WTC11 (cell line): ENCODE measurements around the gene USP26.

Experiments used
- FOXJ3 ChIP-seq: sonication (generic); formaldehyde crosslinking; IDR thresholded peaks from 2 replicates; pipeline ENCODE4 v1.9.0; 2021; ENCODE audit warnings: missing genetic modification reagents, mild to moderate bottlenecking, borderline replicate concordance
- TF ChIP-seq, protein P1 (sequence below): fragments of 200-600 bp; IDR thresholded peaks from 2 replicates; pipeline ENCODE4 v1.8.0; 2022; ENCODE audit warnings: antibody characterized with exemption
- TF ChIP-seq, protein P2 (sequence below): sonication (generic); formaldehyde crosslinking; IDR thresholded peaks from 2 replicates; pipeline ENCODE4 v1.8.0; 2023; ENCODE audit warnings: missing genetic modification reagents
- TF ChIP-seq, protein P3 (sequence below): sonication (generic); formaldehyde crosslinking; IDR thresholded peaks from 2 replicates; pipeline ENCODE4 v1.8.0; 2023; ENCODE audit warnings: mild to moderate bottlenecking, missing genetic modification reagents
- TF ChIP-seq, protein P4 (sequence below): sonication (generic); formaldehyde crosslinking; IDR thresholded peaks from 2 replicates; pipeline ENCODE4 v1.8.1; 2022; ENCODE audit warnings: missing genetic modification reagents, borderline replicate concordance
- TF ChIP-seq, protein P5 (sequence below): fragments of 250-450 bp; sonication (Bioruptor Pico); IDR thresholded peaks from 2 replicates; pipeline ENCODE4 v1.9.0; 2021; ENCODE audit warnings: moderate library complexity, mild to moderate bottlenecking, inconsistent platforms, borderline replicate concordance

DNA sequence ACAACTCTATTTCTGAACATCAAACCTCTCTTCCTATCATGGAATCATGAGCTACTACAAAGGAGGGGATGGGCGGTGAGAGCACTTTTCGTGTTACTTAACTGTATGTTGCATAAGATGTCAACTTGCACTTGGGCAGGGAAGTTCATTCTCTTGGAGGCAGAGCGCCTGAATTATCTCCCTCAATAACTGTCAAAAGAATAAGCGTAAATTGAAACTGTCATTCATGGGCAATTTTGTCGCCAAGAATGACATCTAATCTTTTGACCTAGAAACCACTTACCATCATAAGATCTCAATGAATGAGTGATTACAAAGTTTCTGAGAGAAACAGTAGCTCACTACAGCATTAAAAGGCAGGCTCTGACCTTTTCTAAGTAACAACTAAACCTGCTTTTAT lies 23.5 kb upstream of the USP26 start:
- TF ChIP-seq, protein P1, sequence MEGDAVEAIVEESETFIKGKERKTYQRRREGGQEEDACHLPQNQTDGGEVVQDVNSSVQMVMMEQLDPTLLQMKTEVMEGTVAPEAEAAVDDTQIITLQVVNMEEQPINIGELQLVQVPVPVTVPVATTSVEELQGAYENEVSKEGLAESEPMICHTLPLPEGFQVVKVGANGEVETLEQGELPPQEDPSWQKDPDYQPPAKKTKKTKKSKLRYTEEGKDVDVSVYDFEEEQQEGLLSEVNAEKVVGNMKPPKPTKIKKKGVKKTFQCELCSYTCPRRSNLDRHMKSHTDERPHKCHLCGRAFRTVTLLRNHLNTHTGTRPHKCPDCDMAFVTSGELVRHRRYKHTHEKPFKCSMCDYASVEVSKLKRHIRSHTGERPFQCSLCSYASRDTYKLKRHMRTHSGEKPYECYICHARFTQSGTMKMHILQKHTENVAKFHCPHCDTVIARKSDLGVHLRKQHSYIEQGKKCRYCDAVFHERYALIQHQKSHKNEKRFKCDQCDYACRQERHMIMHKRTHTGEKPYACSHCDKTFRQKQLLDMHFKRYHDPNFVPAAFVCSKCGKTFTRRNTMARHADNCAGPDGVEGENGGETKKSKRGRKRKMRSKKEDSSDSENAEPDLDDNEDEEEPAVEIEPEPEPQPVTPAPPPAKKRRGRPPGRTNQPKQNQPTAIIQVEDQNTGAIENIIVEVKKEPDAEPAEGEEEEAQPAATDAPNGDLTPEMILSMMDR, result no peak
- TF ChIP-seq, protein P2, sequence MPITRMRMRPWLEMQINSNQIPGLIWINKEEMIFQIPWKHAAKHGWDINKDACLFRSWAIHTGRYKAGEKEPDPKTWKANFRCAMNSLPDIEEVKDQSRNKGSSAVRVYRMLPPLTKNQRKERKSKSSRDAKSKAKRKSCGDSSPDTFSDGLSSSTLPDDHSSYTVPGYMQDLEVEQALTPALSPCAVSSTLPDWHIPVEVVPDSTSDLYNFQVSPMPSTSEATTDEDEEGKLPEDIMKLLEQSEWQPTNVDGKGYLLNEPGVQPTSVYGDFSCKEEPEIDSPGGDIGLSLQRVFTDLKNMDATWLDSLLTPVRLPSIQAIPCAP (CRISPR knock-in tag), result no peak
- TF ChIP-seq, protein P3, sequence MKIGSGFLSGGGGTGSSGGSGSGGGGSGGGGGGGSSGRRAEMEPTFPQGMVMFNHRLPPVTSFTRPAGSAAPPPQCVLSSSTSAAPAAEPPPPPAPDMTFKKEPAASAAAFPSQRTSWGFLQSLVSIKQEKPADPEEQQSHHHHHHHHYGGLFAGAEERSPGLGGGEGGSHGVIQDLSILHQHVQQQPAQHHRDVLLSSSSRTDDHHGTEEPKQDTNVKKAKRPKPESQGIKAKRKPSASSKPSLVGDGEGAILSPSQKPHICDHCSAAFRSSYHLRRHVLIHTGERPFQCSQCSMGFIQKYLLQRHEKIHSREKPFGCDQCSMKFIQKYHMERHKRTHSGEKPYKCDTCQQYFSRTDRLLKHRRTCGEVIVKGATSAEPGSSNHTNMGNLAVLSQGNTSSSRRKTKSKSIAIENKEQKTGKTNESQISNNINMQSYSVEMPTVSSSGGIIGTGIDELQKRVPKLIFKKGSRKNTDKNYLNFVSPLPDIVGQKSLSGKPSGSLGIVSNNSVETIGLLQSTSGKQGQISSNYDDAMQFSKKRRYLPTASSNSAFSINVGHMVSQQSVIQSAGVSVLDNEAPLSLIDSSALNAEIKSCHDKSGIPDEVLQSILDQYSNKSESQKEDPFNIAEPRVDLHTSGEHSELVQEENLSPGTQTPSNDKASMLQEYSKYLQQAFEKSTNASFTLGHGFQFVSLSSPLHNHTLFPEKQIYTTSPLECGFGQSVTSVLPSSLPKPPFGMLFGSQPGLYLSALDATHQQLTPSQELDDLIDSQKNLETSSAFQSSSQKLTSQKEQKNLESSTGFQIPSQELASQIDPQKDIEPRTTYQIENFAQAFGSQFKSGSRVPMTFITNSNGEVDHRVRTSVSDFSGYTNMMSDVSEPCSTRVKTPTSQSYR (CRISPR knock-in tag), result no peak
- TF ChIP-seq, protein P4, sequence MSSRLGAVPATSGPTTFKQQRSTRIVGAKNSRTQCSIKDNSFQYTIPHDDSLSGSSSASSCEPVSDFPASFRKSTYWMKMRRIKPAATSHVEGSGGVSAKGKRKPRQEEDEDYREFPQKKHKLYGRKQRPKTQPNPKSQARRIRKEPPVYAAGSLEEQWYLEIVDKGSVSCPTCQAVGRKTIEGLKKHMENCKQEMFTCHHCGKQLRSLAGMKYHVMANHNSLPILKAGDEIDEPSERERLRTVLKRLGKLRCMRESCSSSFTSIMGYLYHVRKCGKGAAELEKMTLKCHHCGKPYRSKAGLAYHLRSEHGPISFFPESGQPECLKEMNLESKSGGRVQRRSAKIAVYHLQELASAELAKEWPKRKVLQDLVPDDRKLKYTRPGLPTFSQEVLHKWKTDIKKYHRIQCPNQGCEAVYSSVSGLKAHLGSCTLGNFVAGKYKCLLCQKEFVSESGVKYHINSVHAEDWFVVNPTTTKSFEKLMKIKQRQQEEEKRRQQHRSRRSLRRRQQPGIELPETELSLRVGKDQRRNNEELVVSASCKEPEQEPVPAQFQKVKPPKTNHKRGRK (CRISPR knock-in tag), result no peak
- no peak for TF ChIP-seq FOXJ3 (CRISPR knock-in tag)
- TF ChIP-seq, protein P5, sequence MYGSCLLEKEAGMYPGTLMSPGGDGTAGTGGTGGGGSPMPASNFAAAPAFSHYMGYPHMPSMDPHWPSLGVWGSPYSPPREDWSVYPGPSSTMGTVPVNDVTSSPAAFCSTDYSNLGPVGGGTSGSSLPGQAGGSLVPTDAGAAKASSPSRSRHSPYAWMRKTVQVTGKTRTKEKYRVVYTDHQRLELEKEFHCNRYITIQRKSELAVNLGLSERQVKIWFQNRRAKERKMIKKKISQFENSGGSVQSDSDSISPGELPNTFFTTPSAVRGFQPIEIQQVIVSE (CRISPR knock-in tag), result no peak
